Cardiac muscle cell (in vitro differentiated cells and primary cell): Measurements from ENCODE around the gene PCDHGC3. TPM values are rescaled to one million over a fixed set of nuclear protein-coding genes. Genes with fewer than 3 reads are reported as not detected.

Source experiments
- DNase-seq, 2 donors: peaks; one replicate each; pipeline versions ENCODE4 v3.0.0 to v3.0.0-alpha.2; 2010 to 2017; ENCODE audit warnings: low read depth in 1 of 2, low spot score in 1 of 2
- H3K27ac ChIP-seq: fragments of 200-600 bp; sonication (generic); 2 replicates; pipeline ENCODE4 v1.5.1; 2016
- H3K27me3 ChIP-seq: fragments of 200-600 bp; sonication (generic); 2 replicates; pipeline ENCODE4 v1.6.0; 2016; ENCODE audit warnings: control low read depth
- H3K36me3 ChIP-seq: fragments of 200-600 bp; sonication (generic); 2 replicates; pipeline ENCODE4 v1.5.1; 2016; ENCODE audit warnings: control low read depth
- H3K4me1 ChIP-seq: fragments of 200-600 bp; sonication (generic); 2 replicates; pipeline ENCODE4 v1.8.1; 2017; ENCODE audit warnings: low read depth, mild to moderate bottlenecking, mixed run types
- H3K4me3 ChIP-seq: fragments of 200-600 bp; sonication (generic); 2 replicates; pipeline ENCODE4 v1.5.1; 2016; ENCODE audit warnings: mild to moderate bottlenecking
- H3K9me3 ChIP-seq: fragments of 200-600 bp; sonication (generic); 2 replicates; pipeline ENCODE4 v1.5.1; 2017; ENCODE audit warnings: low read depth, mild to moderate bottlenecking, control low read depth
- CTCF ChIP-seq: IDR thresholded peaks from 2 replicates; pipeline ENCODE4 v1.5.1; 2012; ENCODE audit warnings: low read depth, mild to moderate bottlenecking, low read length
- polyA plus RNA-seq: library from polyadenylated mRNA; unstranded; fragments of >200 nt; fragmentation: Nextera tagmentation; extraction: Ambion mirVana; gene quantifications from 2 replicates; pipeline ENCODE4 v1.2.1, GENCODE V29; 2016
- total RNA-seq: library from RNA; depleted of rRNA; stranded (reverse); fragments of >200 nt; gene quantifications from 2 replicates; pipeline ENCODE4 v1.2.3, GENCODE V29; 2016

The PCDHGC3 gene
- total and polyA plus RNA-seq, 2 experiments from 2014 or later: 23.0 to 29.9 TPM

- Histone ChIP-seq H3K4me3 (no peak overlapping the region), H3K36me3 (peaks cover 6% of the 10 kb centered on the region), H3K9me3 (no peaks in the 10 kb centered on the region), H3K27me3 (no peaks in the 10 kb centered on the region), H3K4me1 (no peaks in the 10 kb centered on the region), H3K27ac (no peak overlapping the region)
- no peak for DNase-seq
- TF ChIP-seq CTCF: no peak
Measured at GRCh38 chr5:141522301-141522700, 46.5 kb downstream of the PCDHGC3 start.

DNA sequence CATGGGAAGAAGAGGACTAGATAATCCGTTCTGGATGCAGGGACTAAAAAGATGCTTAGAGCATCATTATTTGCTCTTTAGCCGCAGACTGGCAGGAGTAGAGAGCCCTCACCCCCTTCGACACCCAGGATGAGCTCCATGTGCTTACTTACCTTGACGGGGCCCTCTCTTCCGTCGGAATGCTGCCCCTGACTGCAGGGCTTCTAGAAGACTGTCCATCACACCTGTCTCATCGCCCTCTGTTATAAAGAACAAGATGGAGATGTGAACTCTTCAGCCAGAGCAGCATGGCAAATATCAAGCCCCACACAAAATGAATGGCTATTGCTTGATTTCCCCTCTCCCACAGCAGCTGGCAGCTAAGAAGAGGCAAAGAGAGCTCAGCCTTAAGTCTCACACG is 48.2 kb downstream of the PCDHGC3 start:
- no peaks in the 10 kb centered on the region for H3K27me3 ChIP-seq
- DNase-seq: no peak
- no peaks in the 10 kb centered on the region for H3K4me1 ChIP-seq
- H3K4me3 ChIP-seq: no peak overlapping the region
- peaks cover 11% of the 10 kb centered on the region for H3K36me3 ChIP-seq
- no peak for TF ChIP-seq CTCF
- H3K9me3 ChIP-seq: no peaks in the 10 kb centered on the region
- H3K27ac ChIP-seq: no peak overlapping the region

GRCh38 chr5:141524604-141525597 is 49.1 kb downstream of the PCDHGC3 start:
- Histone ChIP-seq H3K4me3 (no peak overlapping the region), H3K36me3 (peaks cover 11% of the 10 kb centered on the region), H3K27me3 (no peaks in the 10 kb centered on the region), H3K4me1 (no peaks in the 10 kb centered on the region), H3K9me3 (no peaks in the 10 kb centered on the region), H3K27ac (no peak overlapping the region)
- peak; percentile 99 for TF ChIP-seq CTCF
- DNase-seq: peak; percentile 88 to 98

- TF ChIP-seq CTCF: no peak
- peaks cover 6% of the 10 kb centered on the region for H3K4me1 ChIP-seq
- H3K27ac ChIP-seq: no peak overlapping the region
- DNase-seq: no peak
- no peaks in the 10 kb centered on the region for H3K9me3 ChIP-seq
- H3K36me3 ChIP-seq: peaks cover 11% of the 10 kb centered on the region
- H3K4me3 ChIP-seq: no peak overlapping the region
- H3K27me3 ChIP-seq: no peaks in the 10 kb centered on the region
Measured at GRCh38 chr5:141525653-141526052, 49.9 kb downstream of the PCDHGC3 start.

- TF ChIP-seq CTCF: no peak
- H3K36me3 ChIP-seq: peaks cover 11% of the 10 kb centered on the region
- no peak for DNase-seq
- no peak overlapping the region for H3K4me3 ChIP-seq
- no peaks in the 10 kb centered on the region for H3K27me3 ChIP-seq
- peaks cover 6% of the 10 kb centered on the region for H3K4me1 ChIP-seq
- H3K27ac ChIP-seq: no peak overlapping the region
- no peaks in the 10 kb centered on the region for H3K9me3 ChIP-seq
Measured at GRCh38 chr5:141527426-141527825, 51.7 kb downstream of the PCDHGC3 start.

Other genes with a start within 250 kb of the PCDHGC3 start
- gene PCDHB15, start 230.6 kb upstream of the PCDHGC3 start, total RNA-seq: 21.3 and 32.4 TPM in 2 replicates
- gene PCDHB15, start 230.6 kb upstream of the PCDHGC3 start, polyA plus RNA-seq: 13.3 and 19.3 TPM in 2 replicates
- 0.42 TPM in 1 of 2 replicates, not detected in the other for gene SLC25A2, start 171.9 kb upstream of the PCDHGC3 start, total RNA-seq
- gene SLC25A2, start 171.9 kb upstream of the PCDHGC3 start, polyA plus RNA-seq: not detected in 2 replicates
- 93.8 and 124 TPM in 2 replicates for gene TAF7, start 155.2 kb upstream of the PCDHGC3 start, total RNA-seq
- 165 and 215 TPM in 2 replicates for gene TAF7, start 155.2 kb upstream of the PCDHGC3 start, polyA plus RNA-seq
- gene PCDHGA1, start 145.5 kb upstream of the PCDHGC3 start, total RNA-seq: 1.7 and 2.3 TPM in 2 replicates
- 0.40 and 1.2 TPM in 2 replicates for gene PCDHGA1, start 145.5 kb upstream of the PCDHGC3 start, polyA plus RNA-seq
- 0.95 and 1.8 TPM in 2 replicates for gene PCDHGA2, start 137.2 kb upstream of the PCDHGC3 start, total RNA-seq
- 0.18 and 1.1 TPM in 2 replicates for gene PCDHGA2, start 137.2 kb upstream of the PCDHGC3 start, polyA plus RNA-seq
- 1.5 and 3.2 TPM in 2 replicates for gene PCDHGA3, start 132.1 kb upstream of the PCDHGC3 start, total RNA-seq
- 1.4 and 2.2 TPM in 2 replicates for gene PCDHGA3, start 132.1 kb upstream of the PCDHGC3 start, polyA plus RNA-seq
- 1.8 and 3.7 TPM in 2 replicates for gene PCDHGB1, start 125.9 kb upstream of the PCDHGC3 start, total RNA-seq
- gene PCDHGB1, start 125.9 kb upstream of the PCDHGC3 start, polyA plus RNA-seq: 0.32 and 0.46 TPM in 2 replicates
- gene PCDHGA4, start 120.9 kb upstream of the PCDHGC3 start, total RNA-seq: 1.5 and 1.8 TPM in 2 replicates
- 0.20 and 0.32 TPM in 2 replicates for gene PCDHGA4, start 120.9 kb upstream of the PCDHGC3 start, polyA plus RNA-seq
- 2.7 and 3.0 TPM in 2 replicates for gene PCDHGB2, start 116.0 kb upstream of the PCDHGC3 start, total RNA-seq
- 1.0 and 2.8 TPM in 2 replicates for gene PCDHGB2, start 116.0 kb upstream of the PCDHGC3 start, polyA plus RNA-seq
- 1.1 and 1.2 TPM in 2 replicates for gene PCDHGA5, start 111.8 kb upstream of the PCDHGC3 start, total RNA-seq
- 0.09 TPM in 1 of 2 replicates, not detected in the other for gene PCDHGA5, start 111.8 kb upstream of the PCDHGC3 start, polyA plus RNA-seq
- gene PCDHGB3, start 105.7 kb upstream of the PCDHGC3 start, total RNA-seq: 0.71 and 1.2 TPM in 2 replicates
- 0.27 TPM in 1 of 2 replicates, not detected in the other for gene PCDHGB3, start 105.7 kb upstream of the PCDHGC3 start, polyA plus RNA-seq
- 0.66 and 0.88 TPM in 2 replicates for gene PCDHGA6, start 102.1 kb upstream of the PCDHGC3 start, total RNA-seq
- gene PCDHGA6, start 102.1 kb upstream of the PCDHGC3 start, polyA plus RNA-seq: not detected in 2 replicates
- gene PCDHGA7, start 93.2 kb upstream of the PCDHGC3 start, total RNA-seq: 1.0 and 1.2 TPM in 2 replicates
- 0.20 TPM in 1 of 2 replicates, not detected in the other for gene PCDHGA7, start 93.2 kb upstream of the PCDHGC3 start, polyA plus RNA-seq
- gene PCDHGB4, start 88.3 kb upstream of the PCDHGC3 start, total RNA-seq: 17.4 and 23.5 TPM in 2 replicates
- gene PCDHGB4, start 88.3 kb upstream of the PCDHGC3 start, polyA plus RNA-seq: 9.9 and 12.5 TPM in 2 replicates
- gene PCDHGA8, start 83.3 kb upstream of the PCDHGC3 start, total RNA-seq: 2.3 and 2.5 TPM in 2 replicates
- gene PCDHGA8, start 83.3 kb upstream of the PCDHGC3 start, polyA plus RNA-seq: 0.37 and 1.0 TPM in 2 replicates
- 1.2 and 2.6 TPM in 2 replicates for gene PCDHGB5, start 78.0 kb upstream of the PCDHGC3 start, total RNA-seq
- 0.66 TPM in 1 of 2 replicates, not detected in the other for gene PCDHGB5, start 78.0 kb upstream of the PCDHGC3 start, polyA plus RNA-seq
- gene PCDHGA9, start 73.2 kb upstream of the PCDHGC3 start, total RNA-seq: 1.1 and 1.8 TPM in 2 replicates
- gene PCDHGA9, start 73.2 kb upstream of the PCDHGC3 start, polyA plus RNA-seq: 0.04 and 0.70 TPM in 2 replicates
- gene PCDHGB6, start 67.9 kb upstream of the PCDHGC3 start, total RNA-seq: 28.7 and 48.6 TPM in 2 replicates
- 26.1 and 44.1 TPM in 2 replicates for gene PCDHGB6, start 67.9 kb upstream of the PCDHGC3 start, polyA plus RNA-seq
- gene PCDHGA10, start 63.0 kb upstream of the PCDHGC3 start, total RNA-seq: 4.5 and 7.3 TPM in 2 replicates
- gene PCDHGA10, start 63.0 kb upstream of the PCDHGC3 start, polyA plus RNA-seq: 1.1 and 1.4 TPM in 2 replicates
- gene PCDHGB7, start 58.3 kb upstream of the PCDHGC3 start, total RNA-seq: 11.3 and 19.9 TPM in 2 replicates
- gene PCDHGB7, start 58.3 kb upstream of the PCDHGC3 start, polyA plus RNA-seq: 8.4 and 12.3 TPM in 2 replicates
- gene PCDHGA11, start 54.9 kb upstream of the PCDHGC3 start, total RNA-seq: 3.6 and 5.0 TPM in 2 replicates
- 0.64 and 1.7 TPM in 2 replicates for gene PCDHGA11, start 54.9 kb upstream of the PCDHGC3 start, polyA plus RNA-seq
- 1.7 and 6.1 TPM in 2 replicates for gene PCDHGA12, start 45.5 kb upstream of the PCDHGC3 start, total RNA-seq
- gene PCDHGA12, start 45.5 kb upstream of the PCDHGC3 start, polyA plus RNA-seq: 0.45 and 0.52 TPM in 2 replicates
- 1.1 and 7.9 TPM in 2 replicates for gene PCDHGC4, start 9.1 kb downstream of the PCDHGC3 start, total RNA-seq
- 0.84 and 2.9 TPM in 2 replicates for gene PCDHGC4, start 9.1 kb downstream of the PCDHGC3 start, polyA plus RNA-seq
- 0.74 and 2.2 TPM in 2 replicates for gene PCDHGC5, start 13.1 kb downstream of the PCDHGC3 start, total RNA-seq
- not detected in 2 replicates for gene PCDHGC5, start 13.1 kb downstream of the PCDHGC3 start, polyA plus RNA-seq
- gene DIAPH1, start 143.0 kb downstream of the PCDHGC3 start, total RNA-seq: 17.1 and 24.4 TPM in 2 replicates
- 24.0 and 31.0 TPM in 2 replicates for gene DIAPH1, start 143.0 kb downstream of the PCDHGC3 start, polyA plus RNA-seq
- gene HDAC3, start 160.9 kb downstream of the PCDHGC3 start, total RNA-seq: 64.7 and 78.3 TPM in 2 replicates
- gene HDAC3, start 160.9 kb downstream of the PCDHGC3 start, polyA plus RNA-seq: 112 and 117 TPM in 2 replicates
- 1.8 and 3.6 TPM in 2 replicates for gene RELL2, start 161.0 kb downstream of the PCDHGC3 start, total RNA-seq
- gene RELL2, start 161.0 kb downstream of the PCDHGC3 start, polyA plus RNA-seq: 2.3 TPM in 1 of 2 replicates, not detected in the other
- gene FCHSD1, start 175.5 kb downstream of the PCDHGC3 start, total RNA-seq: 9.8 and 24.9 TPM in 2 replicates
- gene FCHSD1, start 175.5 kb downstream of the PCDHGC3 start, polyA plus RNA-seq: 7.8 and 13.0 TPM in 2 replicates
- gene ARAP3, start 206.3 kb downstream of the PCDHGC3 start, total RNA-seq: 1.5 and 1.6 TPM in 2 replicates
- gene ARAP3, start 206.3 kb downstream of the PCDHGC3 start, polyA plus RNA-seq: 0.59 and 1.4 TPM in 2 replicates